ENCODE results near the gene ING1. TPM values are rescaled to one million over a fixed set of nuclear protein-coding genes. Genes with fewer than 3 reads are reported as not detected.
A peak's percentile ranks its signal among the peaks of the same experiment; 100 is the strongest.

The ING1 gene, protein sequence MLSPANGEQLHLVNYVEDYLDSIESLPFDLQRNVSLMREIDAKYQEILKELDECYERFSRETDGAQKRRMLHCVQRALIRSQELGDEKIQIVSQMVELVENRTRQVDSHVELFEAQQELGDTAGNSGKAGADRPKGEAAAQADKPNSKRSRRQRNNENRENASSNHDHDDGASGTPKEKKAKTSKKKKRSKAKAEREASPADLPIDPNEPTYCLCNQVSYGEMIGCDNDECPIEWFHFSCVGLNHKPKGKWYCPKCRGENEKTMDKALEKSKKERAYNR
- 10 to 100 TPM; 21.0 to 26.1 (median 26.1) TPM for total RNA-seq

DNA sequence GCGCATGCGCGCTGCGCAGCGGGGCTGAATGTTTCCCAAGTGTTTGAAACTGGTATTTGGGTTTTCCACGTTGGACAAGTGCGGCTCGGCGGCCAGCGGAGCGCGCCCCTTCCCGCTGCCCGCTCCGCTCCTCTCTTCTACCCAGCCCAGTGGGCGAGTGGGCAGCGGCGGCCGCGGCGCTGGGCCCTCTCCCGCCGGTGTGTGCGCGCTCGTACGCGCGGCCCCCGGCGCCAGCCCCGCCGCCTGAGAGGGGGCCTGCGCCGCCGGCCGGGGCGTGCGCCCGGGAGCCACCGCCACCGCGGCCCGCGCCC is at the start of gene ING1:
TSS of gene ING1 (plus strand) at position 59 of the 311 bp plus-strand sequence. CDS start 450 bp downstream, outside the sequence.
- Histone ChIP-seq H3K27ac (peak within 1 kb of the TSS; percentile 100), H3K4me3 (peak within 1 kb of the TSS; percentile 93 to 98 (median 98)), H3K36me3 (no peaks in the 10 kb centered on the region), H3K27me3 (no peaks in the 10 kb centered on the region), H3K9me3 (no peaks in the 10 kb centered on the region), H3K4me1 (peaks cover 0 to 13% of the 10 kb centered on the region in 2 donors)
- TF ChIP-seq, protein P1, sequence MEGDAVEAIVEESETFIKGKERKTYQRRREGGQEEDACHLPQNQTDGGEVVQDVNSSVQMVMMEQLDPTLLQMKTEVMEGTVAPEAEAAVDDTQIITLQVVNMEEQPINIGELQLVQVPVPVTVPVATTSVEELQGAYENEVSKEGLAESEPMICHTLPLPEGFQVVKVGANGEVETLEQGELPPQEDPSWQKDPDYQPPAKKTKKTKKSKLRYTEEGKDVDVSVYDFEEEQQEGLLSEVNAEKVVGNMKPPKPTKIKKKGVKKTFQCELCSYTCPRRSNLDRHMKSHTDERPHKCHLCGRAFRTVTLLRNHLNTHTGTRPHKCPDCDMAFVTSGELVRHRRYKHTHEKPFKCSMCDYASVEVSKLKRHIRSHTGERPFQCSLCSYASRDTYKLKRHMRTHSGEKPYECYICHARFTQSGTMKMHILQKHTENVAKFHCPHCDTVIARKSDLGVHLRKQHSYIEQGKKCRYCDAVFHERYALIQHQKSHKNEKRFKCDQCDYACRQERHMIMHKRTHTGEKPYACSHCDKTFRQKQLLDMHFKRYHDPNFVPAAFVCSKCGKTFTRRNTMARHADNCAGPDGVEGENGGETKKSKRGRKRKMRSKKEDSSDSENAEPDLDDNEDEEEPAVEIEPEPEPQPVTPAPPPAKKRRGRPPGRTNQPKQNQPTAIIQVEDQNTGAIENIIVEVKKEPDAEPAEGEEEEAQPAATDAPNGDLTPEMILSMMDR (IDR thresholded peaks at IDR 0.05), result no peak
- no peak for TF ChIP-seq POLR2A (IDR thresholded peaks at IDR 0.05)
- TF ChIP-seq POLR2AphosphoS5 (IDR thresholded peaks at IDR 0.05), result no peak
- DNase-seq (ENCODE audit: low spot score in 2 of 2), result no peak
- intact Hi-C loops (cut with DNase I; ENCODE audit: low total_unique reads), result no loop called here

DNA sequence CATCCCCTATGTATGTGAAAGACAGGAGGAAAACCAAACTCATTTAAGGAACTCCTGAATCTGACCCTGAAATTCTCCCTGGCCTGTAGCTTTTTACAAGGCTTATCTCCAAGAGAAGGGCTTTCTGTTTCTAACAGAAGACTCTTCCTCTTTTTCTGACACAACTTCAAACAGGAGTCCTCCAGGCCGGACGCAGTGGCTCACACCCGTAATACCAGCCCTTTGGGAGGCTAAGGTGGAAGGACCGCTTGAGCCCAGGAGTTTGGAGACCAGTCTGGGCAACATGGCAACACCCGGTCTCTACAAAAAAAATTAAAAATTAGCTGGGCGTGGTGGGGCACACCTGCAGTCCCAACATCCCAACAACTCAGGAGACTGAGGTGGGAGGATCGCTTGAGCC is 49.5 kb upstream of the ING1 start:
- H3K36me3 ChIP-seq, result no peaks in the 10 kb centered on the region
- no peaks in the 10 kb centered on the region for H3K27me3 ChIP-seq
- no peak overlapping the region for H3K4me3 ChIP-seq
- H3K4me1 ChIP-seq, result no peaks in the 10 kb centered on the region
- DNase-seq (ENCODE audit: low spot score in 2 of 2), result no peak
- TF ChIP-seq POLR2AphosphoS5 (IDR thresholded peaks at IDR 0.05) (no peak), POLR2A (IDR thresholded peaks at IDR 0.05) (no peak)
- TF ChIP-seq, protein P1 (IDR thresholded peaks at IDR 0.05), result no peak
- intact Hi-C loops (cut with DNase I; ENCODE audit: low total_unique reads), result no loop called here
- H3K9me3 ChIP-seq, result peaks cover 4% of the 10 kb centered on the region in 2 donors
- H3K27ac ChIP-seq, result no peak overlapping the region

DNA sequence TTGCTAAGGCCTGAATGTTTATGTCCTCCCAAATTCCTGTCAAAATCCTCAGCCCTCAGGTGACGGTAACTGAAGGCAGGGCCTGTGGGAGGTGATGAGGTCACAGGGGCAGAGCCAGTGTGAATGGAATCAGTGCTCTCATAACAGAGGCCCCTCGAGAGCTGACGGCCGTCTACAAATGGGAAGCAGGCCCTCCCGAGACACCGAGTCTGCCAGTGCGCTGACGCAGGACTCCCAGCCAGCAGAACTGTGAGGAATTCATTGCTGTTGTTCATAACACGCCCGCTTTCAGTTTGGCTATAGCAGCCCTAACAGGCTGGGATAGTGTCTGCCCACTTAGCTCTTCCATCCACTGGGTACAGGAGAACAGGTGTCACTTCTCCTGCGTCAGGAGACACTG is 48.8 kb upstream of the ING1 start:
- TF ChIP-seq POLR2AphosphoS5 (IDR thresholded peaks at IDR 0.05) (no peak), POLR2A (IDR thresholded peaks at IDR 0.05) (no peak)
- TF ChIP-seq, protein P1 (IDR thresholded peaks at IDR 0.05), result no peak
- Histone ChIP-seq H3K9me3 (peaks cover 4% of the 10 kb centered on the region in 2 donors), H3K27me3 (no peaks in the 10 kb centered on the region), H3K36me3 (no peaks in the 10 kb centered on the region), H3K4me3 (no peak overlapping the region), H3K4me1 (no peaks in the 10 kb centered on the region), H3K27ac (no peak overlapping the region)
- intact Hi-C loops (cut with DNase I; ENCODE audit: low total_unique reads), result no loop called here
- DNase-seq (ENCODE audit: low spot score in 2 of 2), result no peak

DNA sequence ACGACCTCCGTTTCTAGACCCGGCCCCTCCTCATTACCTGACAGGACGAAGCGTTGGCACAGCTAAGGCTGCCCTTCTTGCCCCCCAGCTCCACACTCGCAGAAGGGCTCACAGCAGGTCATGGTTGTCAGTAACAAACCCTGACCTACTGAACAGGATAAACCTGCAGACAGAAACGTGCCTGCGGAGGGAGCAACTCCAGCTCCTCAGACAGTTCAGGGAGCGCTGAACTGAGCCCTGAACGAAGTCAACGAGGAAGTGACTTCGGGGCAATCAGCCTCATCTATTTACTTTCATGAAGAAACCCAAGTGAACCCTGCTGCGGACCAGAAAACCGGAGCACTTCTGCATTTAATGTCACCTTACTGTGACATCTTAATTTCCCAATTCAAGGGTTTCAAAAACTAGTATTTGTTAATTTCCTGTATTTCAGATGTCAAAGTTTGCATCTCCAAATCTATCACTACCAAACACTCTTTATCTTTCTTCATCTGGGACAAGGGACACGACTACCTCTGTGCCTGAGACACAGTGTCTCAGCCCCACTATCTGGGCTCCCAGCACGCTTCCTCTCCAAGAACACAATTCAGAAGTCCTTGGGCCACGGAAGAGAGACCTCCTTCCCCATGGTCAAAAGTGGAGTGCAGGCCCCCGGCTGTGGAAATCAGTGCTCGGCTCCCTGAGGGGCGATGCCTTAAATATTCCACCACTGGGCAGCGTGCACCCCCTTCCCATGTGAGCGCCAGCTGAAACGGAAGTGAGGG is 47.8 kb upstream of the ING1 start:
- Histone ChIP-seq H3K4me3 (no peak overlapping the region), H3K27ac (no peak overlapping the region), H3K27me3 (no peaks in the 10 kb centered on the region), H3K36me3 (no peaks in the 10 kb centered on the region), H3K9me3 (no peaks in the 10 kb centered on the region), H3K4me1 (no peaks in the 10 kb centered on the region)
- TF ChIP-seq POLR2AphosphoS5 (IDR thresholded peaks at IDR 0.05), result no peak
- no peak for TF ChIP-seq POLR2A (IDR thresholded peaks at IDR 0.05)
- TF ChIP-seq, protein P1 (IDR thresholded peaks at IDR 0.05), result no peak
- intact Hi-C loops (cut with DNase I; ENCODE audit: low total_unique reads), result no loop called here
- DNase-seq (ENCODE audit: low spot score in 2 of 2), result no peak

DNA sequence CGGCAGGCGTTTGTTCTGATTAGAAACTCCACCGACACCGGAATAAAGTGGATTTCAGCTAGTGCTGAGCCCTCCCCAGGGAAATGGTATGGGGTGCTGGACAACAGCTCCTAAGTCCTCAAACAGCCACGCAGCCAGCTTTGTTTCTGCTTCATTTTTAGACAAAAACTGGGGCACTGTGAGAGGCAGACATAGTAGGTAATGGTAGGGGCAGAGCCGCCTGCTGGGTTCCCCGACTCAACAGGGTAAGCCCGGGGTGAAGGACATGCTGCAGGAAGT is 47.3 kb upstream of the ING1 start:
- Histone ChIP-seq H3K36me3 (no peaks in the 10 kb centered on the region), H3K27me3 (no peaks in the 10 kb centered on the region), H3K9me3 (no peaks in the 10 kb centered on the region), H3K27ac (no peak overlapping the region), H3K4me3 (no peak overlapping the region), H3K4me1 (no peaks in the 10 kb centered on the region)
- intact Hi-C loops (cut with DNase I; ENCODE audit: low total_unique reads), result no loop called here
- DNase-seq (ENCODE audit: low spot score in 2 of 2), result no peak
- TF ChIP-seq POLR2A (IDR thresholded peaks at IDR 0.05) (no peak), POLR2AphosphoS5 (IDR thresholded peaks at IDR 0.05) (no peak)
- TF ChIP-seq, protein P1 (IDR thresholded peaks at IDR 0.05), result no peak

All from breast epithelium (tissue), 4 donors.